ENCODE measurements around the gene CXADR. TPM values are rescaled to one million over a fixed set of nuclear protein-coding genes. Genes with fewer than 3 reads are reported as not detected.

Gene CXADR
- total and polyA plus RNA-seq, 4 donors: 8.5 to 46.4 (median 26.5) TPM

- DNase-seq (ENCODE audit: low spot score): no peak
- WGBS: 87% methylated on average over 3 of the region's 3 CpGs
- no peaks in the 10 kb centered on the region for H3K4me1 ChIP-seq (ENCODE audit: control insufficient read depth in 4 of 4, insufficient read depth in 4 of 4, low read length in 3 of 4)
- no peak overlapping the region for H3K4me3 ChIP-seq (ENCODE audit: low read depth in 1 of 3, low read length in 3 of 3)
- no peak overlapping the region for H3K9ac ChIP-seq (ENCODE audit: low read depth in 1 of 2, low read length in 2 of 2)
- no peaks in the 10 kb centered on the region for H3K27me3 ChIP-seq (ENCODE audit: control insufficient read depth in 4 of 4, insufficient read depth in 4 of 4, low read length in 3 of 4)
- no peaks in the 10 kb centered on the region for H3K9me3 ChIP-seq (ENCODE audit: control insufficient read depth in 4 of 4, low read length in 3 of 4)
- TF ChIP-seq FOXA1 (IDR thresholded peaks at IDR 0.05): no peak
- TF ChIP-seq SP1 (IDR thresholded peaks at IDR 0.05): no peak
- no peak for TF ChIP-seq JUND (IDR thresholded peaks at IDR 0.05)
- TF ChIP-seq NR2F2 (IDR thresholded peaks at IDR 0.05): no peak
- TF ChIP-seq, protein P1, sequence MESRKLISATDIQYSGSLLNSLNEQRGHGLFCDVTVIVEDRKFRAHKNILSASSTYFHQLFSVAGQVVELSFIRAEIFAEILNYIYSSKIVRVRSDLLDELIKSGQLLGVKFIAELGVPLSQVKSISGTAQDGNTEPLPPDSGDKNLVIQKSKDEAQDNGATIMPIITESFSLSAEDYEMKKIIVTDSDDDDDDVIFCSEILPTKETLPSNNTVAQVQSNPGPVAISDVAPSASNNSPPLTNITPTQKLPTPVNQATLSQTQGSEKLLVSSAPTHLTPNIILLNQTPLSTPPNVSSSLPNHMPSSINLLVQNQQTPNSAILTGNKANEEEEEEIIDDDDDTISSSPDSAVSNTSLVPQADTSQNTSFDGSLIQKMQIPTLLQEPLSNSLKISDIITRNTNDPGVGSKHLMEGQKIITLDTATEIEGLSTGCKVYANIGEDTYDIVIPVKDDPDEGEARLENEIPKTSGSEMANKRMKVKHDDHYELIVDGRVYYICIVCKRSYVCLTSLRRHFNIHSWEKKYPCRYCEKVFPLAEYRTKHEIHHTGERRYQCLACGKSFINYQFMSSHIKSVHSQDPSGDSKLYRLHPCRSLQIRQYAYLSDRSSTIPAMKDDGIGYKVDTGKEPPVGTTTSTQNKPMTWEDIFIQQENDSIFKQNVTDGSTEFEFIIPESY (IDR thresholded peaks at IDR 0.05): no peak
- no peak for TF ChIP-seq GABPA (IDR thresholded peaks at IDR 0.05 in 1 of 2, conservative IDR thresholded peaks at IDR 0.05 in 1 of 2)
- no peak for TF ChIP-seq YY1 (IDR thresholded peaks at IDR 0.05)
- TF ChIP-seq HNF4A (conservative IDR thresholded peaks at IDR 0.05): no peak
- TF ChIP-seq EGR1 (IDR thresholded peaks at IDR 0.05; ENCODE audit: low read depth in 2 of 2): no peak
- TF ChIP-seq, protein P2, sequence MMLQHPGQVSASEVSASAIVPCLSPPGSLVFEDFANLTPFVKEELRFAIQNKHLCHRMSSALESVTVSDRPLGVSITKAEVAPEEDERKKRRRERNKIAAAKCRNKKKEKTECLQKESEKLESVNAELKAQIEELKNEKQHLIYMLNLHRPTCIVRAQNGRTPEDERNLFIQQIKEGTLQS (IDR thresholded peaks at IDR 0.05): no peak
- no peak overlapping the region for H3K27ac ChIP-seq (ENCODE audit: low read depth in 1 of 2, low read length in 2 of 2)
- H3K36me3 ChIP-seq (ENCODE audit: control insufficient read depth in 4 of 4, insufficient read depth in 3 of 4, low read depth in 1 of 4, low read length in 3 of 4): peaks cover 3 to 10% (median 6%) of the 10 kb centered on the region in 4 donors
Observed at GRCh38 chr21:17598437-17598836, 85.6 kb downstream of the CXADR start.

GRCh38 chr21:17602874-17603273 lies 90.0 kb downstream of the CXADR start:
- no peak for DNase-seq (ENCODE audit: low spot score)
- WGBS: 88% methylated on average over 3 of the region's 3 CpGs
- Histone ChIP-seq H3K4me3 (ENCODE audit: low read depth in 1 of 3, low read length in 3 of 3) (no peak overlapping the region), H3K27ac (ENCODE audit: low read depth in 1 of 2, low read length in 2 of 2) (no peak overlapping the region), H3K9ac (ENCODE audit: low read depth in 1 of 2, low read length in 2 of 2) (no peak overlapping the region), H3K36me3 (ENCODE audit: control insufficient read depth in 4 of 4, insufficient read depth in 3 of 4, low read depth in 1 of 4, low read length in 3 of 4) (peaks cover 1 to 15% (median 13%) of the 10 kb centered on the region in 4 donors), H3K27me3 (ENCODE audit: control insufficient read depth in 4 of 4, insufficient read depth in 4 of 4, low read length in 3 of 4) (no peaks in the 10 kb centered on the region), H3K9me3 (ENCODE audit: control insufficient read depth in 4 of 4, low read length in 3 of 4) (no peaks in the 10 kb centered on the region), H3K4me1 (ENCODE audit: control insufficient read depth in 4 of 4, insufficient read depth in 4 of 4, low read length in 3 of 4) (no peaks in the 10 kb centered on the region)
- TF ChIP-seq FOXA1 (IDR thresholded peaks at IDR 0.05) (no peak), HNF4G (IDR thresholded peaks at IDR 0.05) (no peak), SP1 (IDR thresholded peaks at IDR 0.05) (no peak), NR2F2 (IDR thresholded peaks at IDR 0.05) (no peak), YY1 (IDR thresholded peaks at IDR 0.05) (no peak), JUND (IDR thresholded peaks at IDR 0.05) (no peak), RXRA (IDR thresholded peaks at IDR 0.05) (no peak), CTCF (IDR thresholded peaks at IDR 0.05; ENCODE audit: low read depth, low read length, missing input control) (no peak), TAF1 (conservative IDR thresholded peaks at IDR 0.05) (no peak), RAD21 (IDR thresholded peaks at IDR 0.05) (no peak), FOXA2 (IDR thresholded peaks at IDR 0.05) (no peak), GABPA (IDR thresholded peaks at IDR 0.05 in 1 of 2, conservative IDR thresholded peaks at IDR 0.05 in 1 of 2) (no peak), REST (IDR thresholded peaks at IDR 0.05) (no peak), HNF4A (conservative IDR thresholded peaks at IDR 0.05) (no peak)
- TF ChIP-seq, protein P3, sequence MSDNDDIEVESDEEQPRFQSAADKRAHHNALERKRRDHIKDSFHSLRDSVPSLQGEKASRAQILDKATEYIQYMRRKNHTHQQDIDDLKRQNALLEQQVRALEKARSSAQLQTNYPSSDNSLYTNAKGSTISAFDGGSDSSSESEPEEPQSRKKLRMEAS (IDR thresholded peaks at IDR 0.05): no peak
- TF ChIP-seq, protein P1 (IDR thresholded peaks at IDR 0.05): no peak
- TF ChIP-seq, protein P2 (IDR thresholded peaks at IDR 0.05): no peak
